ENCODE measurements around the gene RPL38. TPM values are rescaled to one million over a fixed set of nuclear protein-coding genes. Genes with fewer than 3 reads are reported as not detected.
A peak's percentile ranks its signal among the peaks of the same experiment; 100 is the strongest.

RPL38 gene
- total and polyA plus RNA-seq, 4 donors: 597 to 2,568 (median 993) TPM

- intact Hi-C loops (cut with DNase I): no loop called here
- 47 to 48% methylated on average over 11 of the region's 11 CpGs for WGBS, 2 donors
- Histone ChIP-seq H3K27ac (ENCODE audit: low read depth in 1 of 2, low read length in 2 of 2) (no peak overlapping the region), H3K4me1 (ENCODE audit: control insufficient read depth in 1 of 2, insufficient read depth in 2 of 2, low read length in 2 of 2) (no peaks in the 10 kb centered on the region), H3K27me3 (ENCODE audit: control insufficient read depth in 1 of 2, insufficient read depth in 2 of 2, low read length in 1 of 2) (no peaks in the 10 kb centered on the region), H3K4me3 (ENCODE audit: low read length in 2 of 2) (no peak overlapping the region), H3K36me3 (ENCODE audit: control insufficient read depth in 1 of 2, insufficient read depth in 2 of 2, low read length in 1 of 2) (no peaks in the 10 kb centered on the region), H3K9me3 (ENCODE audit: control insufficient read depth, low read length) (no peaks in the 10 kb centered on the region)
- ATAC-seq (ENCODE audit: low FRiP score) (no peak), DNase-seq (no peak)
Measured at GRCh38 chr17:74163271-74163821, 40.1 kb upstream of the RPL38 start.

GRCh38 chr17:74163836-74164235 is 39.6 kb upstream of the RPL38 start:
- intact Hi-C loops (cut with DNase I): no loop called here
- H3K36me3 ChIP-seq (ENCODE audit: control insufficient read depth in 1 of 2, insufficient read depth in 2 of 2, low read length in 1 of 2): no peaks in the 10 kb centered on the region
- no peak overlapping the region for H3K27ac ChIP-seq (ENCODE audit: low read depth in 1 of 2, low read length in 2 of 2)
- no peaks in the 10 kb centered on the region for H3K27me3 ChIP-seq (ENCODE audit: control insufficient read depth in 1 of 2, insufficient read depth in 2 of 2, low read length in 1 of 2)
- no peak overlapping the region for H3K4me3 ChIP-seq (ENCODE audit: low read length in 2 of 2)
- 86 to 91% methylated on average over 7 of the region's 7 CpGs for WGBS, 2 donors
- no peaks in the 10 kb centered on the region for H3K9me3 ChIP-seq (ENCODE audit: control insufficient read depth, low read length)
- DNase-seq (no peak), ATAC-seq (ENCODE audit: low FRiP score) (no peak)
- H3K4me1 ChIP-seq (ENCODE audit: control insufficient read depth in 1 of 2, insufficient read depth in 2 of 2, low read length in 2 of 2): no peaks in the 10 kb centered on the region

DNA sequence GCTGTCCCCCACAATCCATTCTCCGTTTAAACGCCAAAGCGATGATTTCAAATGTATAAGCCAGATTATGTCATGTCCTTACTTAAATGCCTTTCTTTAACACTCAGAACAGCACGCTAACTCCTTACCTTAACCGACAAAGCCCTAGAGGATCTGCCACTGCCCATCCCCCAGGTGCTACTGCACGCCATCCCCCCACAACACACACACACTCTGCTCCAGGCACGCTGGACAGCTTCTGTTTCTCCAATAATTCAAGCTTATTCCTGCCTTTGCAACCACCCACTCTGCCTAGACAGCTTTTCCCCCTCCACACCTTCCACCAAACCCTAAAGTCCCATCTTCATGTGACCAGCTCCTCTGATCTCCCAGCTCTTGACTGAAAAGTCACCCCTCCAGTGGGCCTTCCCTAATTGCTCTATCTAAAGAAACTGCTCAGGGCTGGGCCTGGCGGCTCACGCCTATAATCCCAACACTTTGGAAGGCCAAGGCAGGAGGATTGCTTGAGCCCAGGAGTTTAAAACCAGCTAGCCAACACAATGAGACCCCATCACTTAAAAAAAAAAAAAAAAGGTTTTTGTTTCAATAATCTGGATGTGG is 38.9 kb upstream of the RPL38 start:
- Histone ChIP-seq H3K9me3 (ENCODE audit: control insufficient read depth, low read length) (no peaks in the 10 kb centered on the region), H3K4me3 (ENCODE audit: low read length in 2 of 2) (no peak overlapping the region), H3K27me3 (ENCODE audit: control insufficient read depth in 1 of 2, insufficient read depth in 2 of 2, low read length in 1 of 2) (no peaks in the 10 kb centered on the region), H3K27ac (ENCODE audit: low read depth in 1 of 2, low read length in 2 of 2) (no peak overlapping the region), H3K36me3 (ENCODE audit: control insufficient read depth in 1 of 2, insufficient read depth in 2 of 2, low read length in 1 of 2) (no peaks in the 10 kb centered on the region), H3K4me1 (ENCODE audit: control insufficient read depth in 1 of 2, insufficient read depth in 2 of 2, low read length in 2 of 2) (no peaks in the 10 kb centered on the region)
- intact Hi-C loops (cut with DNase I): no loop called here
- DNase-seq (no peak), ATAC-seq (ENCODE audit: low FRiP score) (no peak)
- WGBS, 2 donors: 78 to 80% methylated on average over 9 of the region's 9 CpGs

DNA sequence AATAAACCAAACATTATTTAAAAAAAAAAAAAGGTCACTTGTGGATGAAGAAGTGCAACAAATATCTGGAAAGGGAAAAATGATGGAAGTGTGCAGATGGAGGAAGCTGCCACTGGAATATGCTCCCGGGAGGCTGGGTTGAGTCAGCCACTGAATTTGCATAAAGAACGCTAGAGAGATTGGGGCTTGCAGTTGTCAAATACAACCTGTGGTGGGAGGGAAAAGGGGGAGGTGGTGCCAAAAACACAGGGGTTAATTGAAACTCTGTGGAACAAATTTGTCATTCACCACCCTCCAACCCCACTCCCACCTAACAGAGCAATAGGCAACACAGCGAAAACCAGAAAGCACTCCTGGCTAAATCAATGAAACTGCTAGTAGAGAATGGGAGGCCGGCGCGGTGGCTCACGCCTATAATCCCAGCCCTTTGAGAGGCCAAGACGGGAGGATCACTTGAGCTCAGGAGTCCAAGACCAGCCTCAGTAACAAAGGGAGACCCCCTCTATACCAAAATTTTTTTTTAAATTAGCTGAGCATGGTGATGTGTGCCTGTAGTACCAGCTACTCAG is 37.6 kb upstream of the RPL38 start:
- Histone ChIP-seq H3K4me3 (ENCODE audit: low read length in 2 of 2) (no peak overlapping the region), H3K27ac (ENCODE audit: low read depth in 1 of 2, low read length in 2 of 2) (no peak overlapping the region), H3K4me1 (ENCODE audit: control insufficient read depth in 1 of 2, insufficient read depth in 2 of 2, low read length in 2 of 2) (no peaks in the 10 kb centered on the region), H3K27me3 (ENCODE audit: control insufficient read depth in 1 of 2, insufficient read depth in 2 of 2, low read length in 1 of 2) (no peaks in the 10 kb centered on the region), H3K36me3 (ENCODE audit: control insufficient read depth in 1 of 2, insufficient read depth in 2 of 2, low read length in 1 of 2) (no peaks in the 10 kb centered on the region), H3K9me3 (ENCODE audit: control insufficient read depth, low read length) (no peaks in the 10 kb centered on the region)
- 78 to 79% methylated on average over 8 of the region's 8 CpGs for WGBS, 2 donors
- no peak for DNase-seq
- no peak for ATAC-seq (ENCODE audit: low FRiP score)
- intact Hi-C loops (cut with DNase I): no loop called here

- DNase-seq (no peak), ATAC-seq (ENCODE audit: low FRiP score) (no peak)
- intact Hi-C loops (cut with DNase I): loop anchor here (10.0 kb wide), 2 partner anchors 516 to 596 kb away; no protein-coding TSS in a partner anchor
- no peaks in the 10 kb centered on the region for H3K9me3 ChIP-seq (ENCODE audit: control insufficient read depth, low read length)
- H3K4me1 ChIP-seq (ENCODE audit: control insufficient read depth in 1 of 2, insufficient read depth in 2 of 2, low read length in 2 of 2): no peaks in the 10 kb centered on the region
- no peak overlapping the region for H3K4me3 ChIP-seq (ENCODE audit: low read length in 2 of 2)
- WGBS, 2 donors: 52 to 70% methylated on average over 1 of the region's 1 CpG
- no peaks in the 10 kb centered on the region for H3K27me3 ChIP-seq (ENCODE audit: control insufficient read depth in 1 of 2, insufficient read depth in 2 of 2, low read length in 1 of 2)
- H3K36me3 ChIP-seq (ENCODE audit: control insufficient read depth in 1 of 2, insufficient read depth in 2 of 2, low read length in 1 of 2): no peaks in the 10 kb centered on the region
- no peak overlapping the region for H3K27ac ChIP-seq (ENCODE audit: low read depth in 1 of 2, low read length in 2 of 2)
Measured at GRCh38 chr17:74170924-74171323, 32.6 kb upstream of the RPL38 start.

GRCh38 chr17:74172700-74173099 is 30.8 kb upstream of the RPL38 start:
- H3K27ac ChIP-seq (ENCODE audit: low read depth in 1 of 2, low read length in 2 of 2): no peak overlapping the region
- no peak for DNase-seq
- H3K9me3 ChIP-seq (ENCODE audit: control insufficient read depth, low read length): no peaks in the 10 kb centered on the region
- no peak overlapping the region for H3K4me3 ChIP-seq (ENCODE audit: low read length in 2 of 2)
- 38 to 42% methylated on average over 3 of the region's 3 CpGs for WGBS, 2 donors
- H3K4me1 ChIP-seq (ENCODE audit: control insufficient read depth in 1 of 2, insufficient read depth in 2 of 2, low read length in 2 of 2): no peaks in the 10 kb centered on the region
- no peak for ATAC-seq (ENCODE audit: low FRiP score)
- no peaks in the 10 kb centered on the region for H3K36me3 ChIP-seq (ENCODE audit: control insufficient read depth in 1 of 2, insufficient read depth in 2 of 2, low read length in 1 of 2)
- H3K27me3 ChIP-seq (ENCODE audit: control insufficient read depth in 1 of 2, insufficient read depth in 2 of 2, low read length in 1 of 2): no peaks in the 10 kb centered on the region
- intact Hi-C loops (cut with DNase I): loop anchor here (10.0 kb wide), 2 partner anchors 518 to 598 kb away; no protein-coding TSS in a partner anchor

DNA sequence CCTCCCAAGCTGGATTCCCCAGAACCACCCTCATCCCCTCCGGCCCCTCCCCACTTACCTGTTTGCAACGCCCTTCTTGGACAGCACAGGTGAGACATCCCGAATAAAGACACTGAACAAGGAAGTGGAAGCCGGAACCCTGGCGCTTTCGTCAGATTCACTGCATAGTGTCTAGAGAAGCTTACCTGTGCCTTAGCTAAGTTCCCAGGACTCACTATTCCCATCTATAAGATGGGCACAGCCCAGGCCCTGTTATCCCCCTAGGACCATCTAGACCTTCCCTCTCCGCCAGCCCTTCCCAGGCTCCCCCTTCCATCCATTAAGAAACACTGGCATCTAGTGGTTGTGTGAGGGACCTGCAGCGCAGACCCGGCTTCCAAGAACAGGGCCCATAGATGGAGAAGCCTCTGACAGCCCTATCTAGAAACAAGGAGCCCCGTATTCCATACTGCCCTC is 26.9 kb upstream of the RPL38 start:
- peak; percentile 58 to 81 for DNase-seq
- no peaks in the 10 kb centered on the region for H3K9me3 ChIP-seq (ENCODE audit: control insufficient read depth, low read length)
- H3K27ac ChIP-seq (ENCODE audit: low read depth in 1 of 2, low read length in 2 of 2): no peak overlapping the region
- peak; percentile 66 for ATAC-seq (ENCODE audit: low FRiP score)
- no peak overlapping the region for H3K4me3 ChIP-seq (ENCODE audit: low read length in 2 of 2)
- H3K36me3 ChIP-seq (ENCODE audit: control insufficient read depth in 1 of 2, insufficient read depth in 2 of 2, low read length in 1 of 2): no peaks in the 10 kb centered on the region
- WGBS, 2 donors: 41 to 43% methylated on average over 10 of the region's 10 CpGs
- H3K27me3 ChIP-seq (ENCODE audit: control insufficient read depth in 1 of 2, insufficient read depth in 2 of 2, low read length in 1 of 2): no peaks in the 10 kb centered on the region
- intact Hi-C loops (cut with DNase I): loop anchor here (2.0 to 10.0 kb wide), 5 partner anchors 519 to 749 kb away; no protein-coding TSS in a partner anchor
- no peaks in the 10 kb centered on the region for H3K4me1 ChIP-seq (ENCODE audit: control insufficient read depth in 1 of 2, insufficient read depth in 2 of 2, low read length in 2 of 2)

DNA sequence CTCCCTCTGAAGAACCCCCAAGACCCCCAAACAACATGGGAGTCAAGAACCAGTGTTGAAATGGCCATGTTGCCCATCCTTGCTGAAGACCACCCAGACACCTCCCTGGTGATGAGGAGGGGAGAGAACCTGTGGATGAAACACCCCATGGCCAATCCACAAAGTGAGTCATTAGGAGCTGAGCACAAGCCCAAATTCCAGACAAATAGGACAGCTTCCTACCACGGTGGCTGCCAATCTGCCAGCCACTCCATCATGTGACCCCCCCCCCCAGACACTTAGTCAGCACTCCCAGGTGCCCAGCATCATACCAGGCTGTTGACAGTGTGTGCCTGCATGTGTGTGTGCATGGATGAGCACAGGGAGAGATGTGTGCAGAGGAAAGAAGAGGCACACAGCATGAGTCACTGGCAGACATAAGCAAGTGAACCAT is 26.4 kb upstream of the RPL38 start:
- Histone ChIP-seq H3K4me1 (ENCODE audit: control insufficient read depth in 1 of 2, insufficient read depth in 2 of 2, low read length in 2 of 2) (no peaks in the 10 kb centered on the region), H3K4me3 (ENCODE audit: low read length in 2 of 2) (no peak overlapping the region), H3K36me3 (ENCODE audit: control insufficient read depth in 1 of 2, insufficient read depth in 2 of 2, low read length in 1 of 2) (no peaks in the 10 kb centered on the region), H3K9me3 (ENCODE audit: control insufficient read depth, low read length) (no peaks in the 10 kb centered on the region), H3K27ac (ENCODE audit: low read depth in 1 of 2, low read length in 2 of 2) (no peak overlapping the region), H3K27me3 (ENCODE audit: control insufficient read depth in 1 of 2, insufficient read depth in 2 of 2, low read length in 1 of 2) (no peaks in the 10 kb centered on the region)
- WGBS, 2 donors: 0 to 2% methylated on average over 1 of the region's 1 CpG
- ATAC-seq (ENCODE audit: low FRiP score) (no peak), DNase-seq (peak in 1 of 2 donors; percentile 19)
- intact Hi-C loops (cut with DNase I): loop anchor here (2.0 to 10.0 kb wide), 5 partner anchors 520 to 750 kb away; no protein-coding TSS in a partner anchor

DNA sequence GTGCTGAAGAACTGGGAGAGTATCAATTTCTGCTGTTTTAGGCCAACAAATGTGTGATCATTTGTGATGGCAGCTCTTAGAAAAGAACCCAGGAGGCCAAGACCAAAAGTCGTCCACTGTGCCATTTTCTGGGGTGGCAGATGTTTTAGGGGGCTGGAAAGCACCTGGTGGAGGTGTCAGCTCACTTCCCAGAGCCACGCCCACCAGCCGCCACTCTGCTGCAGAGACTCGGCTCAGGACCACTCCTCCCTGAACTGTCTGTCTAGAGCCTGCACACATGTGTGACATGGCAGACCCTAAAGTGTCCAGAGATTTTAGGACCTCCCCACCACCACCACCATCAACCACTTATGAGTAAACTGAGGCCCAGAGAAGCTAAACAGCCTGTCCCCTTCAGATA is 23.9 kb upstream of the RPL38 start:
- Histone ChIP-seq H3K4me3 (ENCODE audit: low read length in 2 of 2) (no peak overlapping the region), H3K27me3 (ENCODE audit: control insufficient read depth in 1 of 2, insufficient read depth in 2 of 2, low read length in 1 of 2) (no peaks in the 10 kb centered on the region), H3K9me3 (ENCODE audit: control insufficient read depth, low read length) (no peaks in the 10 kb centered on the region), H3K27ac (ENCODE audit: low read depth in 1 of 2, low read length in 2 of 2) (no peak overlapping the region), H3K4me1 (ENCODE audit: control insufficient read depth in 1 of 2, insufficient read depth in 2 of 2, low read length in 2 of 2) (no peaks in the 10 kb centered on the region), H3K36me3 (ENCODE audit: control insufficient read depth in 1 of 2, insufficient read depth in 2 of 2, low read length in 1 of 2) (no peaks in the 10 kb centered on the region)
- intact Hi-C loops (cut with DNase I): loop anchor here (5.0 to 10.0 kb wide), 4 partner anchors 522 to 752 kb away; no protein-coding TSS in a partner anchor
- 61 to 63% methylated on average over 4 of the region's 4 CpGs for WGBS, 2 donors
- ATAC-seq (ENCODE audit: low FRiP score) (no peak), DNase-seq (peak in 1 of 2 donors; percentile 12)
